GM23248 (cell line): ENCODE data around the gene EP400.

ENCODE experiments used
- EZH2 ChIP-seq: fragments of 200-600 bp; sonication (generic); IDR thresholded peaks from 2 replicates; pipeline ENCODE4 v1.6.1; 2018; ENCODE audit warnings: antibody characterized with exemption, mild to moderate bottlenecking; ENCODE audit not compliant: insufficient read depth, poor library complexity, severe bottlenecking
- EZH2phosphoT487 ChIP-seq: fragments of 200-600 bp; sonication (generic); IDR thresholded peaks from 2 replicates; pipeline ENCODE4 v1.6.1; 2018; ENCODE audit warnings: antibody characterized with exemption, moderate library complexity, mild to moderate bottlenecking, low read depth; ENCODE audit not compliant: insufficient read depth

DNA sequence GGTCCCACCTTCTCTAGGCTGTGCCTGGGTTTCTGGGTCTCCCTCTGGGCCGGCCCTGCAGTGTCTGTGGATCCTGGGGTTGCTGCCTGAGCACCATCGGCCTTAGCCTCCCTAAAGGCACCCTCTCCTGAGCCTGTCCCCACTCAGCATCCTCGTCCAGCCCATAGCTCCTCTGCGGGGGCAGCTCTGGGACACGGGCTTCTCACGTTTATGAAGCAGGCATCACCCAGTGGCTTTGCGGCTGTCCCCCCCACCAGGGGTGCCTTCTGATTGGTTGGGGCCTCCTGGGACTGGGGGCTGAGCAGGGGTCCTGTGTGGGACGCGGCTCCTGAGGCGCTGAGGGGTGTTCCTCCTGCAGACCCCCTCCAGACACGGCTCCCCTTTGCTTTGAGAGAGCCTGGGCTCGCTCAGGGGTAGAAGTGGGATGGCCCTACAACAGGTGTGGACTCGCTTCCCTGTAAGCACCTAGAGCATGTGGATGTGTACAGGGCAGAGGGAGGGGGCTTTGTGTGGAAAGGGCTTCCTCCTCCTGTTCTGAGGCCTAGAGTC is 44.6 kb upstream of the EP400 start:
- TF ChIP-seq EZH2 (no peak), EZH2phosphoT487 (no peak)
